DOHH2 (cell line): Measurements from ENCODE around the gene NSMCE3.

Experiments
- H3F3A ChIP-seq: fragments of 200-600 bp; sonication (generic), shearing (Covaris generic); 2 replicates; pipeline ENCODE4 v1.6.0; 2016; ENCODE audit warnings: antibody characterized with exemption, mild to moderate bottlenecking; ENCODE audit not compliant: control insufficient read depth, insufficient read depth
- H3K27ac ChIP-seq: fragments of 200-600 bp; sonication (generic); 2 replicates; pipeline ENCODE4 v1.5.1; 2014; ENCODE audit warnings: low read depth, mild to moderate bottlenecking, low read length, moderate library complexity
- H3K27me3 ChIP-seq: fragments of 200-600 bp; sonication (generic); 2 replicates; pipeline ENCODE4 v1.6.1; 2014; ENCODE audit warnings: mild to moderate bottlenecking, low read length, mixed read lengths; ENCODE audit not compliant: control insufficient read depth
- H3K36me3 ChIP-seq: fragments of 200-600 bp; sonication (generic); 2 replicates; pipeline ENCODE4 v1.6.1; 2014; ENCODE audit warnings: mild to moderate bottlenecking, low read length, moderate library complexity, mixed read lengths; ENCODE audit not compliant: control insufficient read depth
- H3K4me1 ChIP-seq: fragments of 200-600 bp; sonication (generic); 2 replicates; pipeline ENCODE4 v1.6.1; 2014; ENCODE audit warnings: mild to moderate bottlenecking, low read length, mixed read lengths; ENCODE audit not compliant: control insufficient read depth
- H3K4me2 ChIP-seq: fragments of 200-600 bp; sonication (generic); 2 replicates; pipeline ENCODE4 v1.6.0; 2014; ENCODE audit warnings: mild to moderate bottlenecking, low read length, moderate library complexity
- H3K4me3 ChIP-seq: fragments of 200-600 bp; sonication (generic); 2 replicates; pipeline ENCODE4 v1.5.1; 2014; ENCODE audit warnings: mild to moderate bottlenecking, low read length, mixed read lengths
- H3K79me2 ChIP-seq: fragments of 200-600 bp; sonication (generic); 2 replicates; pipeline ENCODE4 v1.6.1; 2014; ENCODE audit warnings: mild to moderate bottlenecking, low read length, mixed read lengths; ENCODE audit not compliant: control insufficient read depth
- H3K9me2 ChIP-seq: fragments of 200-600 bp; sonication (generic); replicated peaks from 2 replicates; pipeline ENCODE4 v1.6.1; 2014; ENCODE audit warnings: mild to moderate bottlenecking, low read length, mixed read lengths; ENCODE audit not compliant: control insufficient read depth
- H3K9me3 ChIP-seq: fragments of 200-600 bp; sonication (generic); 2 replicates; pipeline ENCODE4 v1.6.1; 2014; ENCODE audit warnings: antibody characterized with exemption, low read length, mixed read lengths; ENCODE audit not compliant: control insufficient read depth, insufficient read depth
- H4K20me1 ChIP-seq: fragments of 200-600 bp; sonication (generic); 2 replicates; pipeline ENCODE4 v1.6.0; 2014; ENCODE audit warnings: low read depth, mild to moderate bottlenecking, antibody characterized with exemption, low read length, moderate library complexity; ENCODE audit not compliant: control insufficient read depth, insufficient read depth
- CTCF ChIP-seq: fragments of 200-600 bp; sonication (generic); IDR thresholded peaks from one replicate; pipeline ENCODE4 v1.5.1; 2014; ENCODE audit warnings: antibody characterized with exemption, mild to moderate bottlenecking, low read depth, low read length; ENCODE audit not compliant: poor library complexity, severe bottlenecking
- EZH2phosphoT487 ChIP-seq: fragments of 200-600 bp; sonication (generic); IDR thresholded peaks from 2 replicates; pipeline ENCODE4 v1.6.1; 2017; ENCODE audit warnings: borderline replicate concordance, mild to moderate bottlenecking, antibody characterized with exemption, low read length, moderate library complexity, mixed read lengths

Gene NSMCE3

GRCh38 chr15:29269485-29270168 lies at the start of gene NSMCE3:
NSMCE3 (minus strand) TSS chr15:29269822; CDS start chr15:29269705, 117 bp downstream.
- H3K36me3 ChIP-seq, result peaks cover 19% of the 10 kb centered on the region
- peaks cover 14% of the 10 kb centered on the region for H3F3A ChIP-seq
- peaks cover 7% of the 10 kb centered on the region for H4K20me1 ChIP-seq
- H3K27ac ChIP-seq, result peak within 1 kb of the TSS; percentile 98
- peaks cover 41% of the 10 kb centered on the region for H3K79me2 ChIP-seq
- H3K27me3 ChIP-seq, result no peaks in the 10 kb centered on the region
- peak within 1 kb of the TSS; percentile 86 for H3K4me2 ChIP-seq
- no peaks in the 10 kb centered on the region for H3K9me2 ChIP-seq
- no peak for TF ChIP-seq EZH2phosphoT487
- TF ChIP-seq CTCF, result no peak
- no peaks in the 10 kb centered on the region for H3K9me3 ChIP-seq
- peak within 1 kb of the TSS; percentile 96 for H3K4me3 ChIP-seq
- peaks cover 48% of the 10 kb centered on the region for H3K4me1 ChIP-seq

GRCh38 chr15:29316422-29316821 lies 46.8 kb upstream of the NSMCE3 start:
- Histone ChIP-seq H3K9me3 (no peaks in the 10 kb centered on the region), H3K4me3 (no peak overlapping the region), H3K4me2 (no peak overlapping the region), H3K27ac (no peak overlapping the region), H3F3A (no peaks in the 10 kb centered on the region), H3K79me2 (no peaks in the 10 kb centered on the region), H4K20me1 (no peaks in the 10 kb centered on the region), H3K9me2 (no peaks in the 10 kb centered on the region), H3K36me3 (no peaks in the 10 kb centered on the region), H3K27me3 (no peaks in the 10 kb centered on the region), H3K4me1 (peaks cover 9% of the 10 kb centered on the region)
- TF ChIP-seq EZH2phosphoT487, result no peak
- TF ChIP-seq CTCF, result no peak

GRCh38 chr15:29312387-29312786 lies 42.8 kb upstream of the NSMCE3 start:
- Histone ChIP-seq H3K79me2 (no peaks in the 10 kb centered on the region), H3K4me1 (peaks cover 25% of the 10 kb centered on the region)

More at GRCh38 chr15:29312387-29312786, 42.8 kb upstream of the NSMCE3 start:
- no peaks in the 10 kb centered on the region for H3K36me3 ChIP-seq
- no peak for TF ChIP-seq EZH2phosphoT487
- TF ChIP-seq CTCF, result no peak
- no peaks in the 10 kb centered on the region for H3F3A ChIP-seq
- no peak overlapping the region for H3K4me2 ChIP-seq
- H3K27ac ChIP-seq, result no peak overlapping the region
- H3K4me3 ChIP-seq, result no peak overlapping the region
- H4K20me1 ChIP-seq, result no peaks in the 10 kb centered on the region
- no peaks in the 10 kb centered on the region for H3K9me3 ChIP-seq
- H3K9me2 ChIP-seq, result no peaks in the 10 kb centered on the region
- no peaks in the 10 kb centered on the region for H3K27me3 ChIP-seq
